Measurements from ENCODE around the gene CCDC182. TPM values are rescaled to one million over a fixed set of nuclear protein-coding genes. Genes with fewer than 3 reads are reported as not detected.

Gene CCDC182
- total and polyA plus RNA-seq, 5 donors: not detected

DNA sequence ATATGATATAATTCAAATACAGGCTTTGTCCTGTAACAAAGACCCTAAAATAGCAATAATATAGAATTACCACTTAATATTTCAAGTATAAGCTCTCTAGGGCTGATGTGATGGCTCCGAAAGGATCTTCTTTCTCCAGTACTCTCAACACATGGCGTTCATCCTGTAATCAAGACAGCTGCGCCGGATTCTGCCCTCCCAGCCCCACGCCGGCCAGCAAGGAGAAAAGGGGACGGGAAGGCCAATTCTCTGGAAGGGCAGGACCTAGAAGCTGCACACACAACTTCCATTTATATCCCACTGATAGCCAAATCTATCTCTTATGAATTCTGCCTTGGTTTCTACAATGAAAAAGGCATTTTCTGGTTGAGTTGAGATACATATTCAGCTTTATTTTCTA lies 32.0 kb downstream of the CCDC182 start:
- Histone ChIP-seq H3K4me3 (ENCODE audit: low read length) (no peak overlapping the region), H3K27ac (ENCODE audit: low read length) (no peak overlapping the region), H3K9me3 (ENCODE audit: control insufficient read depth, low read length) (no peaks in the 10 kb centered on the region), H3K27me3 (ENCODE audit: control insufficient read depth, insufficient read depth) (no peaks in the 10 kb centered on the region), H3K4me1 (ENCODE audit: control insufficient read depth, insufficient read depth, low read length) (no peaks in the 10 kb centered on the region)
- DNase-seq: no peak
- no peak for ATAC-seq
- intact Hi-C loops (cut with DNase I): no loop called here
- WGBS: 64% methylated on average over 7 of the region's 7 CpGs

DNA sequence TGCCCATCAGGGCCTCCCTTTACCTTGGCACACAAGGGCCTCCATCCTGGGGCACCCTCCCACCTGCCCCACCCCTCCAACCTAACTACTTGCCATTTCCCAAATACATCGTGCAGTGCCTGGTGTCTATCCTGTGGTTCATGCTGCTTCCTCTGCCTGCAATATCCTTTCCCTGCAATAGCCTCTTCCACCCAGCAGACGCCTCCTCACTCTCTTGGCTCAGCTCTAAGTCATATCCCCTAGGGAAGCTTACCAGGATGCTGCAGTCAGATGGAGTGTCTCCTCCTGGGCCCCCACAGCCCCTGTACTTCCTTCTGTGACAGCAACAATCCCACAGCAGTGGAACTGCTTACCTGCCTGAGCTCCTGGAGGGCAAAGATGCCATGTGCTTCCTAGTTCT lies 36.7 kb downstream of the CCDC182 start:
- peaks cover 3% of the 10 kb centered on the region for H3K4me1 ChIP-seq (ENCODE audit: control insufficient read depth, insufficient read depth, low read length)
- ATAC-seq (peak in 1 of 2 donors; percentile 39), DNase-seq (no peak)
- no peak overlapping the region for H3K4me3 ChIP-seq (ENCODE audit: low read length)
- 51% methylated on average over 2 of the region's 2 CpGs for WGBS
- intact Hi-C loops (cut with DNase I): no loop called here
- no peaks in the 10 kb centered on the region for H3K27me3 ChIP-seq (ENCODE audit: control insufficient read depth, insufficient read depth)
- H3K27ac ChIP-seq (ENCODE audit: low read length): no peak overlapping the region
- H3K9me3 ChIP-seq (ENCODE audit: control insufficient read depth, low read length): no peaks in the 10 kb centered on the region

DNA sequence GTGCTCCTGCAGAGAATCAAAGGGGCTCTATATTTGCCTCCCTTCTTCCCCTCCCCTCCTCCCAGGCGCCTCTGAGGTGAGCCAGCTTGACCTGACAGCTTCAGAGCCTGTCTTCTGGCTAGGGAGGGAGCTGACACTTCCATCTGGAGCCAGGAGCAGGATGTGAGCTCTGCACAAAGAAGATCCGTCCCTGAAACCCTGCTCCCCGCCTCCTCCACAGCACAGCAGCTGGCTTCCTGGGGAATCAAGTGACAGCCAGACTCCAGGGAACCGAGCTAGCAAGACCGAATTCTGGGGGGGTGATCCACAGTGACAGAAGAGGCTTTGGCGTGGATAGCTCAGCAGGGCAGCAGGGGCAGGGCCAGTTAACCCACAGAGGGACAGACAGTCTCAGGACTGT lies 37.2 kb downstream of the CCDC182 start:
- no peak for DNase-seq
- 13% methylated on average over 6 of the region's 6 CpGs for WGBS

DNA sequence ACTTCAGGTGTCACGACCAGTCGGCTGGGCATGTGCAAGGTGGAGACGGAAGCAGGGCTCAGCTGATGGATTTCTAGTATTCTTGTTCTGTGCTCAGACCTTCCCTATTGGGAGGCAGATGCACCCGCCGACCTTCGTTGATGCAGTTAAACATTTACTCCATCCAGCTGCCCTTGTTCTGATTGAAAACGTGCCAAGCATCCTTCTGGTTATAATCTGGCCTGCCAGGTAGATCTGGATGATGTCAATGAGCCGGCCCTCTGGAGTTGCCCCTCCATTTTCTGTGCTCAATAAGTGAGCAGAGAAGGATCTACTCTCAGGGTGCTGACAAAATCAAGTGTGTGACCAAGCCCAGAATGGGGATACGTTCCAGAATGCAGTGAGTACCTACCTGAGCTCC lies 38.3 kb downstream of the CCDC182 start:
- Histone ChIP-seq H3K27me3 (ENCODE audit: control insufficient read depth, insufficient read depth) (no peaks in the 10 kb centered on the region), H3K27ac (ENCODE audit: low read length) (no peak overlapping the region), H3K9me3 (ENCODE audit: control insufficient read depth, low read length) (no peaks in the 10 kb centered on the region), H3K4me1 (ENCODE audit: control insufficient read depth, insufficient read depth, low read length) (peaks cover 3% of the 10 kb centered on the region), H3K4me3 (ENCODE audit: low read length) (no peak overlapping the region)
- 90% methylated on average over 9 of the region's 9 CpGs for WGBS
- DNase-seq (no peak), ATAC-seq (no peak)
- intact Hi-C loops (cut with DNase I): no loop called here

More for the DNA sequence above, 37.2 kb downstream of the CCDC182 start:
- intact Hi-C loops (cut with DNase I): no loop called here
- no peak overlapping the region for H3K27ac ChIP-seq (ENCODE audit: low read length)
- H3K27me3 ChIP-seq (ENCODE audit: control insufficient read depth, insufficient read depth): no peaks in the 10 kb centered on the region
- no peak overlapping the region for H3K4me3 ChIP-seq (ENCODE audit: low read length)
- ATAC-seq: peak; percentile 69 to 71
- H3K4me1 ChIP-seq (ENCODE audit: control insufficient read depth, insufficient read depth, low read length): peaks cover 3% of the 10 kb centered on the region
- H3K9me3 ChIP-seq (ENCODE audit: control insufficient read depth, low read length): no peaks in the 10 kb centered on the region

DNA sequence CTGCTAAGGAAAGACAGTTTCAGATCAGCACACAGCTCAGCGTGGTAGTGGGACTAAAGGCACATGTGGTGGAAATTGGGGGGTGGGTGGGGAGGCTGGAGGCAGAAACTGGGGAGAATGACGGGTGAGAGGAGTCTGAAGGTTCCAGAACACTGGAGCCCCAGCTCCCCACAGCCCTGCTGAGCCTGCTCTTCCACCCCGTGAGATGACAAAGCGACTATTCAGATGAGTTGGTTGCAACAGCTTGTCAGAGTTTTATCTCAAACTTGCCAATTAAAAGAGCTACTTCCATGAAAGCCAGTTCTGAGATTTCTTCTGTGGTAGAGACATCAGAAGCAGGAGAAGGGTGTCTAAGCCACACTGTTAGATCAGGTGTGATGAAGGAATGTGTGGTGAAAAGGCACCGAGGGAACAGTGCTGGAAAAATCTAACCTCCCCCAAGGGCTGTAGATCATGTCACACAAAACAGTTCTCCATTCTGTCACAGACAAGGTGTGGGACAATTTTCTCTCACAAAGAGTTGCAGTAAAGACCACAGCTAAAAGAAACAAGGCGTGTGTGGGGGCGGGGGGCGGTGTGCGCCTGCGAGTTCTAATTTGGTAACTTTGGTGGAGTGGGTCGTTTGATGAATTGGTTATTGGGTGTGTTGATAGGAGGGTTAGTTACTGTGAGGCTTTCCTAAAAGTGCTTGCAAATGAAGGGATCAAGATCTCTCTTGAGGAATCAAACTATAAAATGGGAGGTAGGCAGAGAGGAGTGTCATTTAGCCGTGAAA lies 39.0 kb downstream of the CCDC182 start:
- intact Hi-C loops (cut with DNase I): no loop called here
- no peak for DNase-seq
- H3K27me3 ChIP-seq (ENCODE audit: control insufficient read depth, insufficient read depth): no peaks in the 10 kb centered on the region
- H3K9me3 ChIP-seq (ENCODE audit: control insufficient read depth, low read length): no peaks in the 10 kb centered on the region
- H3K27ac ChIP-seq (ENCODE audit: low read length): no peak overlapping the region
- 68% methylated on average over 12 of the region's 12 CpGs for WGBS
- H3K4me3 ChIP-seq (ENCODE audit: low read length): no peak overlapping the region
- H3K4me1 ChIP-seq (ENCODE audit: control insufficient read depth, insufficient read depth, low read length): peaks cover 3% of the 10 kb centered on the region
- ATAC-seq: no peak

DNA sequence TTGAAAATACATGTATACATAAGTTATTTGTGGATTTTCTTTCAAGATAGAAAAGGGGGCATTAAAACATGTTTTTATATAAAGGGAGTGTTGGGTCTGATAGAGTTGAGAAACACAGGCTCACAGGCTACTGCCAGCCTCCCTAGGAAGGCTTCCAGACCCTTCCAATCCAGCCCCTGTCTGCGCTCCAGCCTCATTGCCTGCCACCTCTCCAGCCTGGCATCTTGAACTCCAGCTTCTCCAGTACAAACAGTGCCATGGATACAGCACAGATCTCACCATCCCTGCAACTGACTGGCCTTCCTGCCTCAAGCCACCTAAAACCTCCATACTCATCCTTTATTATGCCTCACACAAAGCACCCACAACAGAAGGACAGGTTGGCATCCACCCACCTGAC lies 40.7 kb downstream of the CCDC182 start:
- DNase-seq: no peak
- WGBS: 100% methylated on average over 1 of the region's 1 CpG
- no peak overlapping the region for H3K27ac ChIP-seq (ENCODE audit: low read length)
- intact Hi-C loops (cut with DNase I): no loop called here
- no peaks in the 10 kb centered on the region for H3K9me3 ChIP-seq (ENCODE audit: control insufficient read depth, low read length)
- no peak overlapping the region for H3K4me3 ChIP-seq (ENCODE audit: low read length)
- H3K4me1 ChIP-seq (ENCODE audit: control insufficient read depth, insufficient read depth, low read length): peaks cover 3% of the 10 kb centered on the region
- H3K27me3 ChIP-seq (ENCODE audit: control insufficient read depth, insufficient read depth): no peaks in the 10 kb centered on the region
- ATAC-seq: no peak

DNA sequence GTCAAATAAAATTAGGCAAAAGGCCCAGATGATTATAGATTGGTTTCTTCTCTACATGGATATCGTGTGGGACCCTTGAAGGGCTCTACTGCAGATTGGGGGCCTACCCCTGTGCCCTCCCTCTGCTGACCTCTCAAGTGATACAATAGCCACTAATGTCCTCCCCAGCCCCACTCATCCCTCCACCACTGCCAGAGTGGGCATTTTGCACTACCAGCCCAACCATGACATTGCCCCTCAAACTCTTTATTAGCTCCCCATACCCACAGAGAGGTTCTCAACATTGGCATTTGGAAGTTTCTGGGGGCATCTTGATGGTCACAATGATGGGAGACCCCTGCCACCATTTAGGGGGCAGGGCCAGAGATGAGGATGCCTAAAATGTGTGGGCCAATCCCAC lies 41.8 kb downstream of the CCDC182 start:
- DNase-seq (no peak), ATAC-seq (no peak)
- Histone ChIP-seq H3K9me3 (ENCODE audit: control insufficient read depth, low read length) (no peaks in the 10 kb centered on the region), H3K4me1 (ENCODE audit: control insufficient read depth, insufficient read depth, low read length) (peaks cover 3% of the 10 kb centered on the region), H3K27me3 (ENCODE audit: control insufficient read depth, insufficient read depth) (no peaks in the 10 kb centered on the region), H3K27ac (ENCODE audit: low read length) (no peak overlapping the region), H3K4me3 (ENCODE audit: low read length) (no peak overlapping the region)
- 95% methylated on average over 1 of the region's 1 CpG for WGBS
- intact Hi-C loops (cut with DNase I): no loop called here

DNA sequence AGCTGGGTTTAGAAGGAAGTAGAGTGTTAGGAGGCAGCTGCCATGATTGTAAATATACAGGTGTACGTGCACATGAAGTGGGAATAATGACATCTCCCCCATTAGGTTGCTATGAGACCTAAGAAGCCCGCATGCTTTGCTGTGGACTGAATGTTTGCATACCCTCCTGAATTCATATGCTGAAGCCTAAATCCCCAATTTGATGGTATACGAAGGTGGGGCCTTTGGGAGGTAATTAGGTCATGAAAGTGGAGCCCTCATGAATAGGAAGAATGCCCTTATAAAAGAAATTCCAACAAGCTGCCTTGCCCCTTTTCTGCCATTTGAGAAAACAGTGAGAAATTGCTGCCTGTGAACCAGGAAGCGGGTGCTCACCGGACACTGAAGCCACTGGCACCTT lies 44.0 kb downstream of the CCDC182 start:
- Histone ChIP-seq H3K27ac (ENCODE audit: low read length) (no peak overlapping the region), H3K9me3 (ENCODE audit: control insufficient read depth, low read length) (no peaks in the 10 kb centered on the region), H3K27me3 (ENCODE audit: control insufficient read depth, insufficient read depth) (no peaks in the 10 kb centered on the region), H3K4me3 (ENCODE audit: low read length) (no peak overlapping the region), H3K4me1 (ENCODE audit: control insufficient read depth, insufficient read depth, low read length) (no peaks in the 10 kb centered on the region)
- ATAC-seq (no peak), DNase-seq (no peak)
- WGBS: 93% methylated on average over 5 of the region's 5 CpGs
- intact Hi-C loops (cut with DNase I): no loop called here

DNA sequence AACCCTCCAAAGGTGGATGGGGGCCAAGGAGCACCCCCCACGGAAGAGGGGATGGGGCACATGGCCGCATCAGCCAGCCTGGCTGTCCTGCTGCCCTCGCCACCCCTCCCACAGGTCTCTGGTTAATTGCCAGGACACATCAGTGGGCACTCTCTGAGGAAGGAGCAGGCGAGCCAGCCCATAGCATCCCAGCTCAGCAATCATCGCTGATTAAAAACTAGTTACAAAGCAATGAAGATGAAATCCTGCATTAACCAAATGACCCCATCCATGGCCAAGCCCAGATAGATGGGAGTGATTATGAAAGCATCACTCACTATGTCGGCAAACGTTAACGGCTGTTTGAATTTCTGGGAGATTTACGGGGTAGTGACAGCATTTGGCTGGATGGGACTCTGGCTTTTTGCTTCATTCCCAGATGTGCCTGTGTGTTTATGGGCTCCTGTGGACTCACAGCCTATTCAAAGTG lies 45.3 kb downstream of the CCDC182 start:
- intact Hi-C loops (cut with DNase I): no loop called here
- Histone ChIP-seq H3K27me3 (ENCODE audit: control insufficient read depth, insufficient read depth) (no peaks in the 10 kb centered on the region), H3K9me3 (ENCODE audit: control insufficient read depth, low read length) (no peaks in the 10 kb centered on the region), H3K4me3 (ENCODE audit: low read length) (no peak overlapping the region), H3K4me1 (ENCODE audit: control insufficient read depth, insufficient read depth, low read length) (no peaks in the 10 kb centered on the region), H3K27ac (ENCODE audit: low read length) (no peak overlapping the region)
- WGBS: 66% methylated on average over 9 of the region's 9 CpGs
- ATAC-seq (no peak), DNase-seq (no peak)

DNA sequence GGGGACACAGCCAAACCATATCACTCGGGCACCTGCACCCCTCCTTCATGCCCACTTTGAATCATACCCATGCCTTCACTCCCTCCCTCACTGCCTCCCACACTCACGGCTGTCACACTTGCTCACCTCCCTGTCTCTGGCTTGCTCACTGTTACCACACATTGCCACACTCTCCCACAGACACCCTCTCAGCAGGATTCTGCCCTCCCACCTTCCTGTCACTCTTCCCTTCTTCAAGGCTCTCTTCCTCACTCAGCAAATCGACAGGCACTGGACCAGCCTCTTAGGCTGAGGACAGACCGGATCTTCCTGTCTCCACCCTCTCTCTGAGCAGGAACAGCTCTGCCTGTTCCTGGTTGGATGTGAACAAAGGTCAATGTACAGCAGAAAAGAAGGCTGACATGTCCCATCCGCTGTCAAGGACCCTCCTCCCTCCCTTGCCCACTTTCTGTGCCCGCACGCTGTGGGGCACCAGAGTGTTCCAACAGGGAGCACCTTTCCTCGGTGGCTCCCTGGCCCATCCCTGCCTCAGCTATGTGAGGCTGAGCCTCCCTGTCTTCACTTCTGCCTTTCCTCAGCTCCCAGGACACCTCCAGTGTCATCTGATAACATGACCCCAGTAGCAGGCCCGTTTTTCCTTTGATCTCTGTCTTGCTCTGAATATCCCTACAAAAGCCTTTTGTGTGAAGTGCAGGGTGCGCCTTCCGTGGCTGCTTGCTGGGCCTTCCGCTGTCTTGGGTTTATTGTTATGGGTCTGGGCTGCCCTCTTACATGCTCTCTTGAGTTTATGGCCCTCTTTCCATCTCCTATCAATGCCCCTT lies 47.0 kb downstream of the CCDC182 start:
- ATAC-seq (peak in 1 of 2 donors; percentile 31), DNase-seq (no peak)
- no peaks in the 10 kb centered on the region for H3K27me3 ChIP-seq (ENCODE audit: control insufficient read depth, insufficient read depth)
- H3K27ac ChIP-seq (ENCODE audit: low read length): no peak overlapping the region
- H3K4me1 ChIP-seq (ENCODE audit: control insufficient read depth, insufficient read depth, low read length): no peaks in the 10 kb centered on the region
- H3K9me3 ChIP-seq (ENCODE audit: control insufficient read depth, low read length): no peaks in the 10 kb centered on the region
- H3K4me3 ChIP-seq (ENCODE audit: low read length): no peak overlapping the region
- intact Hi-C loops (cut with DNase I): no loop called here
- WGBS: 64% methylated on average over 12 of the region's 12 CpGs

DNA sequence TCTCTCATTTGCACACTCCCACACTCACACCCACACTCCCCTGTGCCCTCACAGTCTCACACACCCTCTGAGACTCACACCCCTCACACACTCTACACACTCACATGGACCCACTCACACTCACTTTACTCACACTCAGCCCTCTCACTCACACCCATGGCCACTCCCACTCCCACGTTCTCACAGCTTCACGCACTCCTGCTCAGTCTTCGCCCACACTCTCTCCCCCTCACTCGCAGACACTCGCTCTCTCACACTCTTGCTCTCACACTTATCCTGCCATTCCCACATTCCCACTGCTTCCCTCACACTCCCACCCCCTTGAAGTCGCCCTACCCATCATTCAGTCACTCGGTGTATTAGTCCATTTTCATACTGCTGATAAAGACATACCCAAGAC lies 47.9 kb downstream of the CCDC182 start:
- no peaks in the 10 kb centered on the region for H3K9me3 ChIP-seq (ENCODE audit: control insufficient read depth, low read length)
- intact Hi-C loops (cut with DNase I): no loop called here
- no peak overlapping the region for H3K4me3 ChIP-seq (ENCODE audit: low read length)
- H3K27ac ChIP-seq (ENCODE audit: low read length): no peak overlapping the region
- H3K4me1 ChIP-seq (ENCODE audit: control insufficient read depth, insufficient read depth, low read length): no peaks in the 10 kb centered on the region
- DNase-seq: no peak
- no peak for ATAC-seq
- H3K27me3 ChIP-seq (ENCODE audit: control insufficient read depth, insufficient read depth): no peaks in the 10 kb centered on the region
- WGBS: 89% methylated on average over 7 of the region's 7 CpGs
